Ishikawa (cell line): ENCODE measurements around the gene RABL6.

ENCODE experiments used
- CEBPB ChIP-seq: IDR thresholded peaks from 2 replicates; pipeline ENCODE4 v1.6.1; 2012
- CREB1 ChIP-seq: IDR thresholded peaks from 2 replicates; pipeline ENCODE4 v1.6.1; 2012; ENCODE audit warnings: low read depth
- EGR1 ChIP-seq: IDR thresholded peaks from 2 replicates; pipeline ENCODE4 v1.6.1; 2012
- FOXM1 ChIP-seq: IDR thresholded peaks from 2 replicates; pipeline ENCODE4 v1.6.1; 2012; ENCODE audit warnings: low read depth, borderline replicate concordance
- RAD21 ChIP-seq: IDR thresholded peaks from 2 replicates; pipeline ENCODE4 v1.6.1; 2012; ENCODE audit warnings: low read depth
- TCF12 ChIP-seq: IDR thresholded peaks from 2 replicates; pipeline ENCODE4 v1.6.1; 2012; ENCODE audit warnings: low read depth
- TF ChIP-seq, protein P1 (sequence below): IDR thresholded peaks from 2 replicates; pipeline ENCODE4 v1.6.1; 2012; ENCODE audit warnings: low read depth, mild to moderate bottlenecking
- TF ChIP-seq, protein P2 (sequence below): IDR thresholded peaks from 2 replicates; pipeline ENCODE4 v1.6.1; 2012
- TF ChIP-seq, protein P3 (sequence below): IDR thresholded peaks from 2 replicates; pipeline ENCODE4 v1.6.1; 2012

DNA sequence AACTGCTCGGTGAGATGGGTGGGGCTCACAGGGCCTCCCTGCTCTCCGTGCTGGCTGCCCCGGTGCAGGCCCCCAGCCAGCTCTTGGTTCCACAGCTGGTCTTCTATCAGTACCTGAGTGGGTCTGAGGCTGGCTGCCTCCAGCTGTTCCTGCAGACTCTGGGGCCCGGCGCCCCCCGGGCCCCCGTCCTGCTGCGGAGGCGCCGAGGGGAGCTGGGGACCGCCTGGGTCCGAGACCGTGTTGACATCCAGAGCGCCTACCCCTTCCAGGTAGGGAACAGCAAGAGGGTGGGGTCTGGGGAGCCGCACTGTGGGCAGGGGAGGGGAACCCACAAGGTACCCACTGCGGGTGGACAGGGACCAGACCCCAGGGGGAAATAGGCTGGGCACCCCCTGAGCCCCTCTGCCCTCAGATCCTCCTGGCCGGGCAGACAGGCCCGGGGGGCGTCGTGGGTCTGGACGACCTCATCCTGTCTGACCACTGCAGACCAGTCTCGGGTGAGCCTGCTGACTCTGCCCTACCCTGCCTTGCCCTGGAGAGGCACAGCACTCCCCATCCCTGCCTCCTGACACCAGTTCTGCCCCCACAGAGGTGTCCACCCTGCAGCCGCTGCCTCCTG, 47.2 kb downstream of the RABL6 start:
- TF ChIP-seq CREB1 (no peak), EGR1 (no peak), RAD21 (no peak), TCF12 (no peak), CEBPB (no peak), FOXM1 (no peak)
- TF ChIP-seq, protein P1, sequence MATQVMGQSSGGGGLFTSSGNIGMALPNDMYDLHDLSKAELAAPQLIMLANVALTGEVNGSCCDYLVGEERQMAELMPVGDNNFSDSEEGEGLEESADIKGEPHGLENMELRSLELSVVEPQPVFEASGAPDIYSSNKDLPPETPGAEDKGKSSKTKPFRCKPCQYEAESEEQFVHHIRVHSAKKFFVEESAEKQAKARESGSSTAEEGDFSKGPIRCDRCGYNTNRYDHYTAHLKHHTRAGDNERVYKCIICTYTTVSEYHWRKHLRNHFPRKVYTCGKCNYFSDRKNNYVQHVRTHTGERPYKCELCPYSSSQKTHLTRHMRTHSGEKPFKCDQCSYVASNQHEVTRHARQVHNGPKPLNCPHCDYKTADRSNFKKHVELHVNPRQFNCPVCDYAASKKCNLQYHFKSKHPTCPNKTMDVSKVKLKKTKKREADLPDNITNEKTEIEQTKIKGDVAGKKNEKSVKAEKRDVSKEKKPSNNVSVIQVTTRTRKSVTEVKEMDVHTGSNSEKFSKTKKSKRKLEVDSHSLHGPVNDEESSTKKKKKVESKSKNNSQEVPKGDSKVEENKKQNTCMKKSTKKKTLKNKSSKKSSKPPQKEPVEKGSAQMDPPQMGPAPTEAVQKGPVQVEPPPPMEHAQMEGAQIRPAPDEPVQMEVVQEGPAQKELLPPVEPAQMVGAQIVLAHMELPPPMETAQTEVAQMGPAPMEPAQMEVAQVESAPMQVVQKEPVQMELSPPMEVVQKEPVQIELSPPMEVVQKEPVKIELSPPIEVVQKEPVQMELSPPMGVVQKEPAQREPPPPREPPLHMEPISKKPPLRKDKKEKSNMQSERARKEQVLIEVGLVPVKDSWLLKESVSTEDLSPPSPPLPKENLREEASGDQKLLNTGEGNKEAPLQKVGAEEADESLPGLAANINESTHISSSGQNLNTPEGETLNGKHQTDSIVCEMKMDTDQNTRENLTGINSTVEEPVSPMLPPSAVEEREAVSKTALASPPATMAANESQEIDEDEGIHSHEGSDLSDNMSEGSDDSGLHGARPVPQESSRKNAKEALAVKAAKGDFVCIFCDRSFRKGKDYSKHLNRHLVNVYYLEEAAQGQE: no peak
- TF ChIP-seq, protein P2, sequence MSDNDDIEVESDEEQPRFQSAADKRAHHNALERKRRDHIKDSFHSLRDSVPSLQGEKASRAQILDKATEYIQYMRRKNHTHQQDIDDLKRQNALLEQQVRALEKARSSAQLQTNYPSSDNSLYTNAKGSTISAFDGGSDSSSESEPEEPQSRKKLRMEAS: no peak
- TF ChIP-seq, protein P3, sequence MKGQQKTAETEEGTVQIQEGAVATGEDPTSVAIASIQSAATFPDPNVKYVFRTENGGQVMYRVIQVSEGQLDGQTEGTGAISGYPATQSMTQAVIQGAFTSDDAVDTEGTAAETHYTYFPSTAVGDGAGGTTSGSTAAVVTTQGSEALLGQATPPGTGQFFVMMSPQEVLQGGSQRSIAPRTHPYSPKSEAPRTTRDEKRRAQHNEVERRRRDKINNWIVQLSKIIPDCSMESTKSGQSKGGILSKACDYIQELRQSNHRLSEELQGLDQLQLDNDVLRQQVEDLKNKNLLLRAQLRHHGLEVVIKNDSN: no peak
